Natural killer cell (primary cell): ENCODE data around the gene THRB. TPM values are rescaled to one million over a fixed set of nuclear protein-coding genes. Genes with fewer than 3 reads are reported as not detected.

ENCODE experiments used
- ATAC-seq, 3 donors: fragments of 150-1000 bp in 2 of 3; fragments of 200-7000 bp in 1 of 3; cut with Tn5 transposase; 1 replicate in 1 of 3; 2 replicates in 2 of 3; pipeline ENCODE4 v1.10.0; 2021; ENCODE audit warnings: mild to moderate bottlenecking in 2 of 3, moderate library complexity in 2 of 3
- DNase-seq, 2 donors: peaks; one replicate each; pipeline versions ENCODE4 v3.0.0 to v3.0.0-alpha.2; 2013 to 2021; ENCODE audit warnings: mixed read lengths in 1 of 2
- H3K27ac ChIP-seq: one replicate; pipeline ENCODE4 v1.5.1; 2013; ENCODE audit warnings: mild to moderate bottlenecking, low read length
- H3K27me3 ChIP-seq: one replicate; pipeline ENCODE4 v1.6.1; 2013; ENCODE audit warnings: low read length; ENCODE audit not compliant: control insufficient read depth, insufficient read depth
- H3K36me3 ChIP-seq: one replicate; pipeline ENCODE4 v1.6.1; 2013; ENCODE audit warnings: low read length; ENCODE audit not compliant: control insufficient read depth, insufficient read depth
- H3K4me1 ChIP-seq: one replicate; pipeline ENCODE4 v1.6.1; 2013; ENCODE audit warnings: low read length; ENCODE audit not compliant: control insufficient read depth, insufficient read depth
- H3K4me3 ChIP-seq: one replicate; pipeline ENCODE4 v1.5.1; 2013; ENCODE audit warnings: low read length
- H3K9me3 ChIP-seq: one replicate; pipeline ENCODE4 v1.6.1; 2013; ENCODE audit warnings: low read length; ENCODE audit not compliant: control insufficient read depth, insufficient read depth
- H3K27ac Mint-ChIP-seq, 2 donors: one replicate each; pipeline ENCODE4 v1.8.0; 2022; ENCODE audit warnings: mild to moderate bottlenecking in 2 of 2, mixed read lengths in 2 of 2, moderate library complexity in 1 of 2
- H3K27me3 Mint-ChIP-seq, 2 donors: one replicate each; pipeline ENCODE4 v1.8.0; 2022; ENCODE audit warnings: low read depth in 2 of 2, mixed read lengths in 2 of 2
- H3K36me3 Mint-ChIP-seq: one replicate; pipeline ENCODE4 v1.8.0; 2022; ENCODE audit warnings: mixed read lengths
- H3K4me1 Mint-ChIP-seq, 2 donors: one replicate each; pipeline ENCODE4 v1.8.0; 2022; ENCODE audit warnings: mixed read lengths in 2 of 2
- H3K4me3 Mint-ChIP-seq: one replicate; pipeline ENCODE4 v1.8.0; 2022; ENCODE audit warnings: mild to moderate bottlenecking, moderate library complexity, mixed read lengths
- H3K9me3 Mint-ChIP-seq, 2 donors: one replicate each; pipeline ENCODE4 v1.8.0; 2022; ENCODE audit warnings: mixed read lengths in 2 of 2
- WGBS: methylation state at CpG from one replicate; pipeline ENCODE4 v1.1.7; 2013; ENCODE audit warnings: missing lambda C conversion rate; ENCODE audit not compliant: insufficient coverage; 5-methylcytosine and 5-hydroxymethylcytosine counted together
- intact Hi-C: fragments of 100-400 bp; cut with micrococcal nuclease; formaldehyde crosslinking; loops from one replicate; pipeline ENCODE4 v1.14.2; 2022
- total RNA-seq, 4 donors: library from RNA; stranded (reverse); fragments of 120-200 nt in 1 of 4; gene quantifications; one replicate each; pipeline versions ENCODE4 v1.2.3 to v1.2.4, GENCODE V29; 2013 to 2022
- TF ChIP-seq, protein P1 (sequence below): fragments of 200-600 bp; IDR thresholded peaks from one replicate; pipeline ENCODE4 v1.8.0; 2022; ENCODE audit warnings: antibody characterized with exemption

THRB gene
- total RNA-seq, 3 donors from 2014 or later (not counting 1 experiment from before 2014, with no cell fraction given) = 0.05 TPM; not detected in 2

DNA sequence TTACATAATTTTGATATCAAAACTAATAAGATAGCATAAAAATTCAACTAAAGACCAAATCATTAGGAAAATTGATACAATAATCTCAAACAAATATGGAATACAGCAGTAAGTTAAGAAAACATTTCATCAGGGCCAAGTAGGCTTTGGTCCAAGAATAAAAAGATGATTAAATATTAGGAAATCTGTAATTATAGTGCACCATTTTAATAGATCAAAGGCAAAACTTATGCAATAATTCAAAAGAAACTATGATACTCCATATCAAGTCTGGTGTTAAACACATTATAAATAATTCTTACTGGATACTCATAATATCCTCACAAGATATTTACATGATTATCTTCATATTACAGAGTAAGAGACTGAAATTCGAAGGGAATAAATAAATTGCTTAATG is 51.2 kb downstream of the THRB start:
- Histone ChIP-seq H3K4me1 (no peaks in the 10 kb centered on the region), H3K27ac (no peak overlapping the region), H3K4me3 (no peak overlapping the region), H3K27me3 (no peaks in the 10 kb centered on the region), H3K36me3 (no peaks in the 10 kb centered on the region), H3K9me3 (no peaks in the 10 kb centered on the region)
- DNase-seq = no peak
- WGBS = no CpG with 5 or more reads among the region's 1 CpG
- Mint-ChIP-seq H3K36me3 (no peaks in the 10 kb centered on the region), H3K27me3 (no peaks in the 10 kb centered on the region), H3K4me3 (no peak overlapping the region), H3K4me1 (no peaks in the 10 kb centered on the region), H3K27ac (no peak overlapping the region), H3K9me3 (peaks cover 0 to 2% of the 10 kb centered on the region in 2 donors)
- ATAC-seq = no peak
- TF ChIP-seq, protein P1, sequence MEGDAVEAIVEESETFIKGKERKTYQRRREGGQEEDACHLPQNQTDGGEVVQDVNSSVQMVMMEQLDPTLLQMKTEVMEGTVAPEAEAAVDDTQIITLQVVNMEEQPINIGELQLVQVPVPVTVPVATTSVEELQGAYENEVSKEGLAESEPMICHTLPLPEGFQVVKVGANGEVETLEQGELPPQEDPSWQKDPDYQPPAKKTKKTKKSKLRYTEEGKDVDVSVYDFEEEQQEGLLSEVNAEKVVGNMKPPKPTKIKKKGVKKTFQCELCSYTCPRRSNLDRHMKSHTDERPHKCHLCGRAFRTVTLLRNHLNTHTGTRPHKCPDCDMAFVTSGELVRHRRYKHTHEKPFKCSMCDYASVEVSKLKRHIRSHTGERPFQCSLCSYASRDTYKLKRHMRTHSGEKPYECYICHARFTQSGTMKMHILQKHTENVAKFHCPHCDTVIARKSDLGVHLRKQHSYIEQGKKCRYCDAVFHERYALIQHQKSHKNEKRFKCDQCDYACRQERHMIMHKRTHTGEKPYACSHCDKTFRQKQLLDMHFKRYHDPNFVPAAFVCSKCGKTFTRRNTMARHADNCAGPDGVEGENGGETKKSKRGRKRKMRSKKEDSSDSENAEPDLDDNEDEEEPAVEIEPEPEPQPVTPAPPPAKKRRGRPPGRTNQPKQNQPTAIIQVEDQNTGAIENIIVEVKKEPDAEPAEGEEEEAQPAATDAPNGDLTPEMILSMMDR = no peak
- intact Hi-C loops = no loop called here

DNA sequence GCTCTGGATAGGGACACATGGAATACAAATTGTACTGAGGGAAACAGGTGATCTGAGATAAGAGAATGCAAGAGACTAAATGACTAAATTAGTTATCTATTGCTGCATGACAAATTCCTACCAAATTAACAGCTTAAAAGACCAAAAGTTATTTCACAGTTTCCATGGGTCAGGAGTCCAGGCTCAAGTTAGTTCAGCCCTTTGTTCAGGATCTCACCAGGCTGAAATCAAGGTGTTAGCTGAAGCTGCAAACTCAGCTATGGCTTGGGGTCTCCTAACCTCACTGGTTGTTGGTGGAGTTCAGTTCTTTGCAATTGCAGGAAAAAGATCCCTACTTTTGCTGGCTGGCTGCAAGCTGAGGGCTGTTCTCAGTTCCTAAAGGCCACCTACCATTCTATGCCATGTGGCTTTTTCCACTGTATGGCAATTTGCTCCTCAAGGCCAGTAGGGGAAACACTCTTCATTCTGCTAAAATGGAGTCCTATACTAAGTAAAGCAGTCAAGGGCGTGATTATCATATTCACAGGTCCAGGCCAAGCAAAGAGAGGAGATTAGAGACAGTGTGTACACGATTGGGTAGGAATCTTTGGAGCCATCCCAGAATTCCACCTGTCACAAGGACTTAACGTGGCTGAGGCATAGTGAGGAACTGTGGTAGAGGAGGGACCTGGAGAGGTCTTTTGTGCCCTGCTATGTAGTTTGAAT is 53.7 kb downstream of the THRB start:
- no peak overlapping the region for H3K27ac Mint-ChIP-seq

DNA sequence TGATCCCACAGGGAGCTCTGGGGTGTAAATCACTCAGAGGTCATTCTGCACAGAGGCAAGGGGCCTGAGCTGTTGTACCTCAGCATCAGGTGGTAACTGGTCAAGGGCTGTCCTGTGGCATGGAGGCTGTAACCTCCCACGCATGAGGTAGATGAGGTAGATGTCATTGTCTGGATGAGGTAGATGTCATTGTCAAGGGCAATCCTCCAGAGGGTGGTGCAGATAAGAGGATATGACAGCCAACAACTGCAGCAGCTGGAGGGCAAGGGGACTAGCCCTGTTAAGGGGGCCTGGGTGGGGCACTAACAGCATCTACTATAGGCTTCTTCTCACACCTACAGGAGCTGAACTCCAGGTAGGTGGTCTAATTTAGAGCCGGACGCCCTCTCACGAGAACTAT is 55.6 kb downstream of the THRB start:
- DNase-seq (no peak), ATAC-seq (no peak)
- WGBS = 100% methylated on average over 3 of the region's 4 CpGs
- intact Hi-C loops = no loop called here
- no peaks in the 10 kb centered on the region for H3K36me3 ChIP-seq
- TF ChIP-seq, protein P1 = no peak
- Mint-ChIP-seq H3K36me3 (no peaks in the 10 kb centered on the region), H3K4me1 (no peaks in the 10 kb centered on the region), H3K9me3 (peaks cover 5% of the 10 kb centered on the region in 2 donors), H3K27me3 (no peaks in the 10 kb centered on the region), H3K4me3 (no peak overlapping the region), H3K27ac (no peak overlapping the region)
- H3K27ac ChIP-seq = no peak overlapping the region
- H3K27me3 ChIP-seq = no peaks in the 10 kb centered on the region
- H3K9me3 ChIP-seq = no peaks in the 10 kb centered on the region
- H3K4me3 ChIP-seq = no peak overlapping the region
- no peaks in the 10 kb centered on the region for H3K4me1 ChIP-seq

More for the DNA sequence above, 53.7 kb downstream of the THRB start:
- Histone ChIP-seq H3K4me1 (no peaks in the 10 kb centered on the region), H3K27ac (no peak overlapping the region), H3K4me3 (no peak overlapping the region), H3K36me3 (no peaks in the 10 kb centered on the region), H3K9me3 (no peaks in the 10 kb centered on the region), H3K27me3 (no peaks in the 10 kb centered on the region)
- Mint-ChIP-seq H3K27me3 (no peaks in the 10 kb centered on the region), H3K4me1 (no peaks in the 10 kb centered on the region), H3K4me3 (no peak overlapping the region), H3K36me3 (no peaks in the 10 kb centered on the region), H3K9me3 (peaks cover 0 to 2% of the 10 kb centered on the region in 2 donors)
- intact Hi-C loops = no loop called here
- DNase-seq (no peak), ATAC-seq (no peak)
- TF ChIP-seq, protein P1 = no peak
- WGBS = 74% methylated on average over 3 of the region's 3 CpGs

DNA sequence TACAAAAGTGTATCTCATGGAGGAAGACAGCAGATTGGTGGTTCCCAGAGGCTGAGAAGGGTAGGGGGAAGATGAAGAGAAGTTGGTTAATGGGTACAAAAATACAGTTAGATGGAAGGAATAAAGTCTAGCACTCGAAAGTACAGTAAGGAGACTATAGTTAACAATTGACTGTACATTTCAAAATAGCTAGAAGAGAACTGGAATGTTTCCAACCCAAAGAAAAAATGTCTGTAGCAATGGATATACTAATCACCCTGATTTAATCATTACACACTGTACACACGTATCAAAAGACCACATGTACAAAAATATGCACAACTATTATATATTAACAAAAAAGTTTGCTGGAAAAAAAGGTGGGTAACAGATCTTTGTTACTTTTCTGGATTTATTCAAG is 57.3 kb downstream of the THRB start:
- Mint-ChIP-seq H3K36me3 (no peaks in the 10 kb centered on the region), H3K27me3 (no peaks in the 10 kb centered on the region), H3K27ac (no peak overlapping the region), H3K9me3 (peaks cover 5% of the 10 kb centered on the region in 2 donors), H3K4me3 (no peak overlapping the region), H3K4me1 (no peaks in the 10 kb centered on the region)
- DNase-seq (no peak), ATAC-seq (no peak)
- Histone ChIP-seq H3K27me3 (no peaks in the 10 kb centered on the region), H3K4me3 (no peak overlapping the region), H3K9me3 (no peaks in the 10 kb centered on the region), H3K4me1 (no peaks in the 10 kb centered on the region), H3K27ac (no peak overlapping the region), H3K36me3 (no peaks in the 10 kb centered on the region)
- intact Hi-C loops = no loop called here
- WGBS = 80% methylated on average over 1 of the region's 2 CpGs
- TF ChIP-seq, protein P1 = no peak
